A673 (cell line): ENCODE results near the gene ATP2B3. TPM values are rescaled to one million over a fixed set of nuclear protein-coding genes. Genes with fewer than 3 reads are reported as not detected.

Source experiments
- BruUV-seq: library from RNA; stranded (reverse); fragments of 400-500 nt; replicated peaks from 2 replicates; lab custom pipeline; 2021; lab: Mats Ljungman, UMichigan
- CTCF ChIA-PET: fragments of 300-600 bp; sonication (Branson Sonifier 250); formaldehyde crosslinking; loops from one replicate; lab custom pipeline; 2022; ENCODE audit warnings: antibody characterized with exemption; lab: Charles Lee
- POLR2A ChIA-PET: fragments of 300-600 bp; sonication (Branson Sonifier 250); formaldehyde crosslinking; loops from one replicate; lab custom pipeline; 2022; ENCODE audit warnings: antibody characterized with exemption; ENCODE audit not compliant: low non-redundant PET; lab: Charles Lee
- DNase-seq: peaks from one replicate; pipeline ENCODE4 v3.0.0-alpha.2; 2015; ENCODE audit warnings: low spot score
- H3K27ac ChIP-seq: fragments of 200-600 bp; sonication (generic); 2 replicates; pipeline ENCODE4 v1.5.1; 2016; ENCODE audit warnings: mixed run types, low read depth, mild to moderate bottlenecking, mixed read lengths, antibody characterized with exemption, low read length; ENCODE audit not compliant: poor library complexity, severe bottlenecking
- H3K27me3 ChIP-seq: fragments of 200-600 bp; sonication (generic); replicated peaks from 2 replicates; pipeline ENCODE4 v1.6.1; 2017; ENCODE audit warnings: mixed run types, low read depth, mild to moderate bottlenecking, mixed read lengths, antibody characterized with exemption, low read length; ENCODE audit not compliant: insufficient read depth, poor library complexity
- H3K36me3 ChIP-seq: fragments of 200-600 bp; sonication (generic); 2 replicates; pipeline ENCODE4 v1.6.1; 2016; ENCODE audit warnings: mixed run types, mild to moderate bottlenecking, mixed read lengths, antibody characterized with exemption, low read length; ENCODE audit not compliant: insufficient read depth, poor library complexity, severe bottlenecking
- H3K4me1 ChIP-seq: fragments of 200-600 bp; sonication (generic); 2 replicates; pipeline ENCODE4 v1.6.1; 2017; ENCODE audit warnings: mixed run types, mild to moderate bottlenecking, mixed read lengths, antibody characterized with exemption, low read length; ENCODE audit not compliant: insufficient read depth, poor library complexity, severe bottlenecking
- H3K4me3 ChIP-seq: fragments of 200-600 bp; sonication (generic); 2 replicates; pipeline ENCODE4 v1.5.1; 2016; ENCODE audit warnings: low read depth, mixed run types, mild to moderate bottlenecking, mixed read lengths, low read length; ENCODE audit not compliant: poor library complexity, severe bottlenecking
- H3K9me3 ChIP-seq: fragments of 200-600 bp; sonication (generic); 2 replicates; pipeline ENCODE4 v1.6.1; 2016; ENCODE audit warnings: mixed run types, low read depth, mild to moderate bottlenecking, mixed read lengths, antibody characterized with exemption, low read length; ENCODE audit not compliant: poor library complexity, severe bottlenecking
- EZH2 ChIP-seq: fragments of 200-600 bp; sonication (generic); IDR thresholded peaks from 2 replicates; pipeline ENCODE4 v1.6.1; 2017; ENCODE audit warnings: borderline replicate concordance, low read depth, mild to moderate bottlenecking, mixed read lengths, antibody characterized with exemption, low read length; ENCODE audit not compliant: poor library complexity, severe bottlenecking
- intact Hi-C: fragments of 100-400 bp; cut with micrococcal nuclease; formaldehyde crosslinking; loops from one replicate; pipeline ENCODE4 v1.10.0; 2022; ENCODE audit not compliant: unreplicated experiment
- total RNA-seq: library from RNA; stranded (reverse); gene quantifications from 2 replicates; pipeline ENCODE4 v1.2.3, GENCODE V29; 2021
- TF ChIP-seq, protein P1 (sequence below): fragments of 300-800, 200-600 bp; sonication (generic); conservative IDR thresholded peaks from 2 replicates; pipeline ENCODE4 v1.5.1; 2017; ENCODE audit warnings: low read depth, mild to moderate bottlenecking, antibody characterized with exemption, low read length, moderate library complexity, mixed read lengths

The ATP2B3 gene
- total RNA-seq, 1 experiment from 2014 or later: 0.11 TPM

DNA sequence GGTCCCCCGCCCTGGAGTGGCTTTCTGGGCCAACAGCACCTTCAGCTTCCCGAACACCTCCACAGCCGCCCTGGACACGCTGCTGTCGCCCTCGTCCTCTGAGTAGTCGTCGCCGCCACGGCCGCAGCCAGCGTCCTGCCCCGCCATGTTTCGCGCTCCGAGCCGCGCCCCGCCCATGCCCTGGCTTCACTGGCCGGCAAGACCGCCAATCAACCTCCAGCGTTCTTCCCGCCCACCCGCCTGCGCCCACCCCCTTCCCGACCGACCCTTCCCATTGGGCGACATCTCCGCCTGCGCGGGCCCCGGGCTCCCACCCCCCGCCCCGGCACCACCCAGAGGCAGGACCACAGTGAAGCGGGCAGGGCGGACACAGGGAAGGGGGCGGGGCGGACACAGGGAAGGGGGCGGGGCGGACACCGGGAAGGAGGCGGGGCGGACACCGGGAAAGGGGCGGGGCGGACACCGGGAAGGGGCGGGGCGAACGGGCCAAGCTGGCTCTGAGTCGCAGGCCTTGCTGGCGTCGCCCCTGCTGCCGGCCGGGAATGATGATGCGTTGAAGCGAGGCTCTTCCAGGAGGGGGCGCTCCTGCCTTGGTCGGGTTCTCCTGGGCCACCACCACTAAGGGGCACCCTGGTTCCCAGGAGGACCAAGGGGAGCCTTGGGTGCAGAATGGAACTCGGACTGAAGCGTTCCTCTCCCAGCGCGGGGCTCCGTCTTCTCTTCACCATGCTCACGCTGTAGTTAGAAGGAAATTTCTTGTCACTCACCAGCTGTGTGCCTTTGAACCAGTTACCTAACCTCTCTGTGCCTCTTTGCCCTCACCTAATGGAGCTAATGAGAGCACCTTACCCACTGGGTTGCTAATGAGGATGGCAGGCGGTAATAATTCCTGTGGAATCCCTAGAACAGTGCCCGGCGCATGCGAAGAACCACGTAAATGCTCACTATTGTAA, 46.8 kb upstream of the ATP2B3 start, which contains the start of gene HAUS7:
TSS of gene HAUS7 (minus strand) at position 166 of the 953 bp plus-strand sequence. CDS start at position 147, 19 bp downstream.
- Histone ChIP-seq H3K36me3 (no peaks in the 10 kb centered on the region), H3K9me3 (no peaks in the 10 kb centered on the region), H3K4me3 (peak within 1 kb of the TSS; percentile 59), H3K4me1 (peaks cover 5% of the 10 kb centered on the region), H3K27me3 (no peaks in the 10 kb centered on the region), H3K27ac (peak within 1 kb of the TSS; percentile 51)
- DNase-seq: peak; percentile 93
- ChIA-PET POLR2A (interaction anchor here (0.5 to 0.6 kb wide), 2 partner anchors 14 to 128 kb away, joined by 5 to 6 read pairs; partner anchors contain the start of gene CCNQ), CTCF (interaction anchor here (0.6 to 2.1 kb wide), 7 partner anchors 10 to 308 kb away, joined by 3 to 9 read pairs (median 4); partner anchors contain the start of gene BGN)
- TF ChIP-seq EZH2: no peak
- TF ChIP-seq, protein P1, sequence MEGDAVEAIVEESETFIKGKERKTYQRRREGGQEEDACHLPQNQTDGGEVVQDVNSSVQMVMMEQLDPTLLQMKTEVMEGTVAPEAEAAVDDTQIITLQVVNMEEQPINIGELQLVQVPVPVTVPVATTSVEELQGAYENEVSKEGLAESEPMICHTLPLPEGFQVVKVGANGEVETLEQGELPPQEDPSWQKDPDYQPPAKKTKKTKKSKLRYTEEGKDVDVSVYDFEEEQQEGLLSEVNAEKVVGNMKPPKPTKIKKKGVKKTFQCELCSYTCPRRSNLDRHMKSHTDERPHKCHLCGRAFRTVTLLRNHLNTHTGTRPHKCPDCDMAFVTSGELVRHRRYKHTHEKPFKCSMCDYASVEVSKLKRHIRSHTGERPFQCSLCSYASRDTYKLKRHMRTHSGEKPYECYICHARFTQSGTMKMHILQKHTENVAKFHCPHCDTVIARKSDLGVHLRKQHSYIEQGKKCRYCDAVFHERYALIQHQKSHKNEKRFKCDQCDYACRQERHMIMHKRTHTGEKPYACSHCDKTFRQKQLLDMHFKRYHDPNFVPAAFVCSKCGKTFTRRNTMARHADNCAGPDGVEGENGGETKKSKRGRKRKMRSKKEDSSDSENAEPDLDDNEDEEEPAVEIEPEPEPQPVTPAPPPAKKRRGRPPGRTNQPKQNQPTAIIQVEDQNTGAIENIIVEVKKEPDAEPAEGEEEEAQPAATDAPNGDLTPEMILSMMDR: peak; percentile 81
- BruUV-seq: no TSS peak
- intact Hi-C loops: loop anchor here (1.0 to 2.0 kb wide), 2 partner anchors 24 to 37 kb away; partner anchors contain the start of gene BGN

DNA sequence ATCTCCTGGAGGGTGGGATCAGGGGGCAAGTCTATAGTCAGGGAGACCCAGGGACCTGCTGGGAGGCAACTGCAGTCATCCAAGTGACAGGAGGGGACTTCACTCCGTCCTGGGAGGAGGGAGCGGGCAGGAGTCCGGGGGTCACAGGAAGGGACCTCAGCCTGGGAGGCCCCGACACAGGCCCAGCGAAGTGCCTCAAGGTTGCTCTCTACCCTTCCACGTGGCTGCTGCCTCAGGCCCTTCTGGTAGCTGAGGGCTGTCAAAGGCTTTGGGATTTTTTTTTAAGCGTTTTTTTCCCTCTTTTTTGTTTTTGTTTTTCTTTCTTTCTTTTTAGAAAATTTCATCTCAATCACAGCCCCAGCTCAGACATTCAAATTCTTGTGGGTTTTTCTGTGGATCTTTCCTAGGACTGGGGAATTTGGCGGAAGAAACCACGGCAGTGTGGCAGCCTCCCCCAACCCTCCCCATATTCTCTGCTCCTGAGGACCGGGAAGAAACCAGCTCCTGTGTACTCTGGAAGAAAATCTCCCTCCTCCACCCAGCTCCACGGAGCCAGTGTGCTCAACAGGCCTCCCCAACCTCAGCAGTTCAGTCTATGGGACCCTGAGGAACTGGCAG, 45.7 kb upstream of the ATP2B3 start:
- no peak for DNase-seq
- CTCF ChIA-PET: interaction anchor here (0.7 to 2.1 kb wide), 3 partner anchors 23 to 36 kb away, joined by 3 to 9 read pairs (median 6); partner anchors contain the start of gene BGN
- Histone ChIP-seq H3K9me3 (no peaks in the 10 kb centered on the region), H3K4me3 (no peak overlapping the region), H3K27ac (no peak overlapping the region), H3K4me1 (peaks cover 16% of the 10 kb centered on the region), H3K27me3 (no peaks in the 10 kb centered on the region), H3K36me3 (no peaks in the 10 kb centered on the region)
- intact Hi-C loops: loop anchor here (1.0 to 2.0 kb wide), 2 partner anchors 23 to 36 kb away; partner anchors contain the start of gene BGN
- no peak for TF ChIP-seq EZH2
- TF ChIP-seq, protein P1: no peak
- POLR2A ChIA-PET: no interaction called here
- BruUV-seq: no TSS peak

DNA sequence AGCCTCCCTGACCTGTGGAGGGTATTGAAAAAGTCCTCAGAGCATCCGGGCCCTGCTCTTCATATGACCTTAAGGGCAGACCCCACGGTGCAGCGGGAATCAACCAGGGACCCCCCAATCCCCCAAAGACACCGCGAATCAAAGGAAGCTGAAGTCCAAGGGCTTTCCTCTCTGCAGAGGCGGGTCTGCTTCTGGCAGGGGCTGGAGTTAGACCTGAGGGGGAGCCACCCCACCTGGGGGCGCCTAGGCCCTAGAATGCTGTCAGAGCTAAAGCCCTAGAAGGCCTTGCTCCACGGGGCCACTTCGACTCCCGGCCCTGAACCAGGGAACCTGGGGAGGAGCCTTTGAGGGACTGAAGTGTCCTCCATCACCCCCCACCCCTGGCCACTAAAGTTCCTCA, 44.3 kb upstream of the ATP2B3 start:
- ChIA-PET CTCF (no interaction called here), POLR2A (no interaction called here)
- Histone ChIP-seq H3K9me3 (no peaks in the 10 kb centered on the region), H3K27ac (no peak overlapping the region), H3K36me3 (no peaks in the 10 kb centered on the region), H3K4me1 (peaks cover 30% of the 10 kb centered on the region), H3K27me3 (no peaks in the 10 kb centered on the region), H3K4me3 (no peak overlapping the region)
- BruUV-seq: no TSS peak
- TF ChIP-seq EZH2: no peak
- TF ChIP-seq, protein P1: no peak
- no peak for DNase-seq
- intact Hi-C loops: no loop called here
